ENCODE results near the gene PPARG. TPM values are rescaled to one million over a fixed set of nuclear protein-coding genes. Genes with fewer than 3 reads are reported as not detected.
"Not testable (repeated sequence)": the region's sequence is repeated elsewhere in the genome, so short reads cannot be mapped to it uniquely, and the experiment has no call there.

The PPARG gene
- total RNA-seq, 1 donor from 2014 or later: not detected

DNA sequence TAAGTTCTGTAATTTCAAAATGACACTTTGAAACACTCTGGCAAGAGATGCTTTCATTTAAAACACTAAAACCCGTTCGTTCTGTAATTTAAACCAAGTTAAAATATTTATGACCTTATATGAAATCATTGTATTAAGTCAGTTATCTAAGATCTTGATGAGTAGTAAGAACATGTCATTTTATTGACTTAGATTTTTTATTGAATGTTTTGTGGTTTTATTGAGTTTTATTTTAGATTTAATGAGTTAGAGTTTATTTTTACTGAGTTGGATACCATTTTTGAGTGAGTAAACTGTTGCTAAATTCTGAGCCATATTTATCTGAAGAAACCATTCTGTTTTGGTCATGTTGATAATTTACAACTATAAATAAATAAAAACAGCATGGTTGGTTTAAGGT lies 94.3 kb downstream of the PPARG start:
- TF ChIP-seq CTCF (conservative IDR thresholded peaks at IDR 0.05): no peak
- DNase-seq (ENCODE audit: low read depth, low spot score): no peak
- H3K27me3 Mint-ChIP-seq (ENCODE audit: low read depth): peaks cover 31% of the 10 kb centered on the region
- no peaks in the 10 kb centered on the region for H3K4me1 Mint-ChIP-seq
- no peak overlapping the region for H3K4me3 Mint-ChIP-seq
- no peaks in the 10 kb centered on the region for H3K36me3 Mint-ChIP-seq (ENCODE audit: low read depth)
- no peak overlapping the region for H3K27ac Mint-ChIP-seq (ENCODE audit: unreplicated experiment)
- no peaks in the 10 kb centered on the region for H3K9me3 Mint-ChIP-seq

- no peaks in the 10 kb centered on the region for H3K36me3 Mint-ChIP-seq (ENCODE audit: low read depth)
- H3K27me3 Mint-ChIP-seq (ENCODE audit: low read depth): peaks cover 36% of the 10 kb centered on the region
- no peaks in the 10 kb centered on the region for H3K9me3 Mint-ChIP-seq
- TF ChIP-seq CTCF (conservative IDR thresholded peaks at IDR 0.05): no peak
- H3K4me3 Mint-ChIP-seq: no peak overlapping the region
- no peak for DNase-seq (ENCODE audit: low read depth, low spot score)
- no peaks in the 10 kb centered on the region for H3K4me1 Mint-ChIP-seq
- H3K27ac Mint-ChIP-seq (ENCODE audit: unreplicated experiment): no peak overlapping the region
These were observed 95.8 kb downstream of the PPARG start for GRCh38 chr3:12384451-12385233.

- not testable (repeated sequence) for H3K9me3 Mint-ChIP-seq; DNase-seq (ENCODE audit: low read depth, low spot score); H3K4me3 Mint-ChIP-seq; H3K27ac Mint-ChIP-seq (ENCODE audit: unreplicated experiment); H3K36me3 Mint-ChIP-seq (ENCODE audit: low read depth); H3K4me1 Mint-ChIP-seq
- H3K27me3 Mint-ChIP-seq (ENCODE audit: low read depth): peaks cover 37% of the 10 kb centered on the region
These were observed 97.8 kb downstream of the PPARG start for GRCh38 chr3:12386514-12387291.

DNA sequence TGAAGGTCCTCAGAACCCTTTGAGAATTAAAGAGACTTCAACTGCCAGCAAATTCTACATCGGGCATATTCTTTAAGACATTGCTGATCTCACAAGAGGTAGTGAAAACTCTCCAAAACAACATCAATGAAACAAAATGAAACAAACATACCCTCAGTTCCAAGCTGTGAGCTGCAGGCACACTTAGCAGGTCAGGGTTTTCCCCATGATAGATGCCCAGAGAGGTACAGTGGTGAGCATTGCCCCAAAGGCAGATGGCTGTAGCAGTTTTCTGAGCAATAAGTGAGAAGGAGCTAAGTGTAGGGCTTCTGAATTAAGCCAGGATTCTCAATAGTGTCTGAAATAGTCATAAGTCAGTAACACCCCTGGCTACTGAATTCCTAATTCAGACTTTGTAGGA lies 99.3 kb downstream of the PPARG start:
- Mint-ChIP-seq H3K4me1 (no peaks in the 10 kb centered on the region), H3K27me3 (ENCODE audit: low read depth) (peaks cover 37% of the 10 kb centered on the region), H3K4me3 (no peak overlapping the region), H3K9me3 (no peaks in the 10 kb centered on the region), H3K27ac (ENCODE audit: unreplicated experiment) (no peak overlapping the region), H3K36me3 (ENCODE audit: low read depth) (no peaks in the 10 kb centered on the region)
- no peak for DNase-seq (ENCODE audit: low read depth, low spot score)
- no peak for TF ChIP-seq CTCF (conservative IDR thresholded peaks at IDR 0.05)

DNA sequence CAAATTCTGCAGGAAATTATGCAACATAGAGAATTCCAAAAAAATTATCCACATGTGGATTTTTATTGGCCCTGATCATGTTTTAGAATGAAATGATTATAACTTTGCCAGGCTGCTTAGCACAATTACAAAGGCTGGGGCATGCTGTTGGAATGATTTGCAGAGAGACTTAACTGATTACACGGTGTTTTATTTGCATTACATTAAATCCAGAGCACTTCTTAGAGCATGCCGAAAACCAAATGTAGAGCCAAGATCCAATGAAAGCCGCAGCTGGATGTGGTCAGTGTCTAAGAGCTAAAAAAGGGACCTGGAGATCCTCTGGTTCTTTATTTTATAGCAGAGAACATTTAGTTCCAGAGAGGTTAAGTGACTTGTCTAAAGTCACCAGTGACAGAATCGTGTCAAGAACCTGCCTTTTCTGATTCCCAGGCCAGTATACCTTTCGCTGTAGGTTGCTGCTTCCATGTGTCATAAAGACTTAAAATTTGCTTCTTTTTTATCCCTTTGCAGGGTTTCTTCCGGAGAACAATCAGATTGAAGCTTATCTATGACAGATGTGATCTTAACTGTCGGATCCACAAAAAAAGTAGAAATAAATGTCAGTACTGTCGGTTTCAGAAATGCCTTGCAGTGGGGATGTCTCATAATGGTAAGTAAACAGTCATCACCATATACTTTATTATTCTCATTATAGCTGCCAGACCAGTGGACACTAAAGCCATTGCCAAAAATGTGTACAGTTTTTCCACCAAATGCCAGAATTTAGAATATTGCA lies 103.4 kb downstream of the PPARG start:
- H3K27ac Mint-ChIP-seq (ENCODE audit: unreplicated experiment): no peak overlapping the region
- peaks cover 20% of the 10 kb centered on the region for H3K27me3 Mint-ChIP-seq (ENCODE audit: low read depth)
- no peaks in the 10 kb centered on the region for H3K36me3 Mint-ChIP-seq (ENCODE audit: low read depth)
- TF ChIP-seq CTCF (conservative IDR thresholded peaks at IDR 0.05): no peak
- H3K9me3 Mint-ChIP-seq: no peaks in the 10 kb centered on the region
- no peak overlapping the region for H3K4me3 Mint-ChIP-seq
- DNase-seq (ENCODE audit: low read depth, low spot score): no peak
- no peaks in the 10 kb centered on the region for H3K4me1 Mint-ChIP-seq
